ENCODE measurements around the gene DDX47. TPM values are rescaled to one million over a fixed set of nuclear protein-coding genes. Genes with fewer than 3 reads are reported as not detected.
"Not testable (repeated sequence)": the region's sequence is repeated elsewhere in the genome, so short reads cannot be mapped to it uniquely, and the experiment has no call there.

DDX47 gene
- total RNA-seq, 6 donors from 2014 or later: 34.0 to 64.0 (median 45.2) TPM

DNA sequence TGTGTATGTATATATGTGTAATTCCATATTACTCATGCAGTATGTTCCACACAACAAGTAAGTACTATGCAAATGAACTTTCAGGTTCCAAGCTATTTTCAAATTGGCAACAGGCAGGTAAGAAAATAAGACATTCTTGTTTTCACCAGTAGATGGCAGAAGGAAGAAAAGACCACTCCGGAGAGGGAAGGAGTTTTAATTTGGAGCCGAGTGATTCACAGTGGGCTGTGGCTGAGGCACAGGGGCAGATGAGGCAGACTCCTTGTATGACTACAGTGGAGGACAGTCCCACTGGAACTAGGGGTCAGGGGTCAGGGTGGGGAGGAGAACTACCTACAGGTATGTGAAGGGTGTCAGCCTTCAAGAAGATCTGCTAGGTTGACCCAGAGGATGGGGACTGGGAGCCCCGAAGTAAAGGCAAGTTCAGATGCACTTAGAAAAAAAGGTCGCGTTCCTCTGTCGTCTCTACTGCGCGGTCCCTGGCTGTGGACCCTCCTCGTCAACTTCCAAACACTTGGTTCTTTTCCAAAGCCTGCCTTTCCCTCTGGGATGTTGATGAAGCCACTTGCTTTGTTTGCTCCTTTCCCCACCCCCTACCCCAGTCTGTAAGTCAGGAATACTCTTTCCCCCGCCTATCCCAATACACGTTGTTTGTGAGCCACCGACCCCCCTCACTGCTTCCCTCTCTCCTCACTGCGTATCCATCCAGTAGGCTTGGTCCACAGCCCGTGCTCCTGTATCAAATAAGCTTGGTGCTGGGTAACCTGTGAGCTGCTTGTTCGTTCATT is 24.1 kb downstream of the DDX47 start:
- DNase-seq: peak in 1 of 2 donors; percentile 29

DNA sequence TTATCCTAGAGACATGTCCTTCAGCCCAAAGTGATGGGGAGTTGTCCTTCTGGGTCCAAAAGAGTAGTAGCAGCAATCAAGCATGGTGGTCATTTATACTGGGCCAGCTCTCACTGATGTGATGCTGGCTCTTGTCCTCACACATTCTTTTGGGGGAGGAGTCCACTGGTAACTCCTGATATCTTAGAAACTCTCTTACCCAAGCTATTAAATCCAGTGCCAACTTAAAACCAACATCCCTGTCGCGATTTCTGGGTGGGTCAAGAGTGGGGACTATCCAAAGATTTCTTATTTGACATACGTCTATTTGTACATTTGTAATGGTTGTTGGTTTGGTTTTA is 24.6 kb downstream of the DDX47 start:
- peak overlapping the region in 2 of 4 donors; percentile 77 to 86 for H3K27ac ChIP-seq
- ATAC-seq (ENCODE audit: low FRiP score in 2 of 2) (no peak), DNase-seq (peak in 1 of 2 donors; percentile 25)
- H3K4me3 ChIP-seq: peak overlapping the region in 2 of 4 donors; percentile 13 to 23
- TF ChIP-seq POLR2A (IDR thresholded peaks at IDR 0.05): peak in 1 of 4 donors; percentile 31
- no peak for TF ChIP-seq POLR2AphosphoS5 (IDR thresholded peaks at IDR 0.05)
- no peaks in the 10 kb centered on the region for H3K9me3 ChIP-seq
- H3K36me3 ChIP-seq: peaks cover 0 to 16% (median 11%) of the 10 kb centered on the region in 4 donors
- H3K27me3 ChIP-seq: no peaks in the 10 kb centered on the region
- WGBS, 2 donors: 78 to 79% methylated on average over 3 of the region's 3 CpGs
- H3K4me1 ChIP-seq: peaks cover 0 to 23% (median 4%) of the 10 kb centered on the region in 4 donors

More for the DNA sequence above, 24.1 kb downstream of the DDX47 start:
- WGBS, 2 donors: 52 to 59% methylated on average over 15 of the region's 15 CpGs
- TF ChIP-seq EP300 (IDR thresholded peaks at IDR 0.05): no peak
- TF ChIP-seq, protein P1, sequence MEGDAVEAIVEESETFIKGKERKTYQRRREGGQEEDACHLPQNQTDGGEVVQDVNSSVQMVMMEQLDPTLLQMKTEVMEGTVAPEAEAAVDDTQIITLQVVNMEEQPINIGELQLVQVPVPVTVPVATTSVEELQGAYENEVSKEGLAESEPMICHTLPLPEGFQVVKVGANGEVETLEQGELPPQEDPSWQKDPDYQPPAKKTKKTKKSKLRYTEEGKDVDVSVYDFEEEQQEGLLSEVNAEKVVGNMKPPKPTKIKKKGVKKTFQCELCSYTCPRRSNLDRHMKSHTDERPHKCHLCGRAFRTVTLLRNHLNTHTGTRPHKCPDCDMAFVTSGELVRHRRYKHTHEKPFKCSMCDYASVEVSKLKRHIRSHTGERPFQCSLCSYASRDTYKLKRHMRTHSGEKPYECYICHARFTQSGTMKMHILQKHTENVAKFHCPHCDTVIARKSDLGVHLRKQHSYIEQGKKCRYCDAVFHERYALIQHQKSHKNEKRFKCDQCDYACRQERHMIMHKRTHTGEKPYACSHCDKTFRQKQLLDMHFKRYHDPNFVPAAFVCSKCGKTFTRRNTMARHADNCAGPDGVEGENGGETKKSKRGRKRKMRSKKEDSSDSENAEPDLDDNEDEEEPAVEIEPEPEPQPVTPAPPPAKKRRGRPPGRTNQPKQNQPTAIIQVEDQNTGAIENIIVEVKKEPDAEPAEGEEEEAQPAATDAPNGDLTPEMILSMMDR (IDR thresholded peaks at IDR 0.05): peak in 5 of 6 experiments; percentile 33 to 76 (median 51)
- H3K4me1 ChIP-seq: peaks cover 0 to 23% (median 4%) of the 10 kb centered on the region in 4 donors
- peak overlapping the region; percentile 23 to 86 (median 76) for H3K27ac ChIP-seq
- H3K9me3 ChIP-seq: no peaks in the 10 kb centered on the region
- no peaks in the 10 kb centered on the region for H3K27me3 ChIP-seq
- ATAC-seq (ENCODE audit: low FRiP score in 2 of 2): peak; percentile 76 to 87
- H3K4me3 ChIP-seq: peak overlapping the region in 2 of 4 donors; percentile 13 to 23
- peaks cover 0 to 21% (median 15%) of the 10 kb centered on the region in 4 donors for H3K36me3 ChIP-seq

DNA sequence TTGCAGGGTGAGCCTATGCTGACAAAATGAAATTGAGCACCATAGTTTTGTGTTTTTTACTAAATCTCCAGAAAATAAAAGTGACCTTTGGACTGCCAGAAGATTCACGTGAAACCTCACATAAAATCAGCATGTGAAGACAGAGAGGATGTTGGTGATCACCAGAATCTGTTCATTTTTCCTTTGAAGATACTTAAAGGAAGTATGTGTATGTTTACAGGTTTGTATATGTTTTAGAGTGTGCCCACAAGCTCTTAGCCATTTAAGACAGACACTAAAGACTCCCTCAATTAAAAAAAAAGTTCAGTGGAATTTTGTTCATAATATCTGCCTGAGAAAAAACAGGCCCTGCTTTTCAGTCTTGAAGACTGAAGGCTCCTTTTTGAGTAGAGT is 25.9 kb downstream of the DDX47 start:
- Histone ChIP-seq H3K36me3 (peaks cover 0 to 3% (median 2%) of the 10 kb centered on the region in 4 donors), H3K9me3 (no peaks in the 10 kb centered on the region), H3K4me3 (no peak overlapping the region), H3K4me1 (peaks cover 0 to 23% (median 4%) of the 10 kb centered on the region in 4 donors), H3K27me3 (no peaks in the 10 kb centered on the region), H3K27ac (no peak overlapping the region)
- ATAC-seq (ENCODE audit: low FRiP score in 2 of 2) (no peak), DNase-seq (no peak)
- no peak for TF ChIP-seq EP300 (IDR thresholded peaks at IDR 0.05)
- TF ChIP-seq POLR2AphosphoS5 (IDR thresholded peaks at IDR 0.05): no peak
- 84 to 85% methylated on average over 1 of the region's 1 CpG for WGBS, 2 donors

DNA sequence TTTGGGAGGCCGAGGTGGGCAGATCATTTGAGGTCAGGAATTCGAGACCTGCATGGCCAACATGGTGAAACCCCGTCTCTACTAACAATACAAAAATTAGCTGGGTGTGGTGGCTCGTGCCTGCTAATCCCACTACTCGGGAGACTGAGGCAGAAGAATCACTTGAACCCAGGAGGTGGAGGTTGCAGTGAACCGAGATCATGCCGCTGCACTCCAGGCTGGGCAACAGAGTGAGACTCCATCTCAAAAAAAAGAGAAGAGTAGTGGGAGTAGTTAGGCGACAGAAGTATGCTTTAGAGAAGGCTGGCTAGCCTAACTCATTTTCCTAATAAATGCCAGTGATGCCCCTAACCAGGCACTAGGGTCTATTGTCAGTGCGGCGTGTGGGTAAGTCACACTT is 26.3 kb downstream of the DDX47 start:
- 89 to 98% methylated on average over 10 of the region's 10 CpGs for WGBS, 2 donors
- not testable (repeated sequence) for H3K4me3 ChIP-seq; DNase-seq; ATAC-seq (ENCODE audit: low FRiP score in 2 of 2); H3K36me3 ChIP-seq; H3K27me3 ChIP-seq; H3K9me3 ChIP-seq
- peak overlapping the region in 1 of 4 donors; percentile 43 for H3K27ac ChIP-seq
- H3K4me1 ChIP-seq: peaks cover 0 to 23% (median 4%) of the 10 kb centered on the region in 4 donors

DNA sequence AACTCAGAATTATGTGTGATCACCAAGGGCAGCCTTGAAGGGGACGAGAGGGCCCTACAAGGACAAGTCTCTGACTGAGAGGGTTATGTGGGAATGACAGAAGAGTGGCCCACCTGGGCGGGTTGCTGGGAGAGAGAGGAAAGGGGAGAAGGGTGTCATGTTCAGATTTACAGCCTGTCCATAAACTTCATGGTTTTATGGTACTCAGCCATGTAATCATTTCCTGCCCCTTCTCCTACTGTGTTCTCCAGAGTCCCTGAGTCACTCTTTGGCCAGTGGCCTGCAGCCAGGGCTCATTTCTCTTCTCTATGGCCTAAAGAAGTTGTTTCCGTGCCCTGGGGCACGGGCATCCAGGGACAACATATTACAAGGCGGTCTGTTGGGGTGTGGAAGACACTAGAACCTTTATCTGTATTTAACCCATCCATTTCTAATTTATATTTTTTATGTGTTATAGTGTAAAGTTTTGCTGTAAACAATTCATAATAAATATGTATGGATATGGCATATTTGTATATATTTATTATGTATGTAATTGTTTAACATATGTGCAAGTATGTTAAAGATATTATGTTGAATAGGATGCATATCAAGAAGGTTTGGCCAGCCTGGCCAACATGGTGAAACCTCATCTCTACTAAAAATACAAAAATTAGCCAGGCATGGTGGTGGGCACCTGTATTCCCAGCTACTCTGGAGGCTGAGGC is 26.9 kb downstream of the DDX47 start:
- H3K36me3 ChIP-seq: no peaks in the 10 kb centered on the region
- TF ChIP-seq EP300 (IDR thresholded peaks at IDR 0.05): no peak
- TF ChIP-seq, protein P1 (IDR thresholded peaks at IDR 0.05): no peak
- TF ChIP-seq POLR2A (IDR thresholded peaks at IDR 0.05): no peak
- TF ChIP-seq POLR2AphosphoS5 (IDR thresholded peaks at IDR 0.05): no peak
- H3K4me3 ChIP-seq: no peak overlapping the region
- peak in 1 of 2 donors; percentile 41 for ATAC-seq (ENCODE audit: low FRiP score in 2 of 2)
- WGBS, 2 donors: 73 to 79% methylated on average over 5 of the region's 5 CpGs
- no peaks in the 10 kb centered on the region for H3K27me3 ChIP-seq
- H3K9me3 ChIP-seq: no peaks in the 10 kb centered on the region
- peak in 1 of 2 donors; percentile 74 for DNase-seq
- peaks cover 0 to 19% (median 4%) of the 10 kb centered on the region in 4 donors for H3K4me1 ChIP-seq
- peak overlapping the region in 1 of 4 donors; percentile 43 for H3K27ac ChIP-seq

DNA sequence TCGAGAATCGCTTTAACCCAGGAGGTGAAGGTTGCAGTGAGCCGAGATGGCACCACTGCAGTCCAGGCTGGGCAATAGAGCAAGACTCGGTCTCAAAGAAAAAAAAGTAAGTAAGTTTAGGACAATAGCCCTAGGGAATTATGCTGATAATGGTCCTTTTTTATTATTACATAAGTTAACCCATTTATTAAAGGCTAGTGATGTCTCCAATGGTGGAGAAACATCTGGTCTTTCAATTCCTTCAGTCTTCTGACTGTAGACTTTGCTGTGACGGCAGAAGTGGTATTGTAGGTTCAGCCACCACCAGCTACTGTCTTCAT is 27.4 kb downstream of the DDX47 start:
- no peak overlapping the region for H3K4me3 ChIP-seq
- WGBS, 2 donors: 91 to 94% methylated on average over 5 of the region's 5 CpGs
- DNase-seq (no peak), ATAC-seq (ENCODE audit: low FRiP score in 2 of 2) (no peak)
- H3K27me3 ChIP-seq: no peaks in the 10 kb centered on the region
- H3K4me1 ChIP-seq: peaks cover 0 to 17% (median 4%) of the 10 kb centered on the region in 4 donors
- no peaks in the 10 kb centered on the region for H3K36me3 ChIP-seq
- no peaks in the 10 kb centered on the region for H3K9me3 ChIP-seq
- no peak overlapping the region for H3K27ac ChIP-seq
- TF ChIP-seq POLR2AphosphoS5 (IDR thresholded peaks at IDR 0.05) (no peak), EP300 (IDR thresholded peaks at IDR 0.05) (no peak), POLR2A (IDR thresholded peaks at IDR 0.05) (no peak)
- TF ChIP-seq, protein P1 (IDR thresholded peaks at IDR 0.05): no peak

DNA sequence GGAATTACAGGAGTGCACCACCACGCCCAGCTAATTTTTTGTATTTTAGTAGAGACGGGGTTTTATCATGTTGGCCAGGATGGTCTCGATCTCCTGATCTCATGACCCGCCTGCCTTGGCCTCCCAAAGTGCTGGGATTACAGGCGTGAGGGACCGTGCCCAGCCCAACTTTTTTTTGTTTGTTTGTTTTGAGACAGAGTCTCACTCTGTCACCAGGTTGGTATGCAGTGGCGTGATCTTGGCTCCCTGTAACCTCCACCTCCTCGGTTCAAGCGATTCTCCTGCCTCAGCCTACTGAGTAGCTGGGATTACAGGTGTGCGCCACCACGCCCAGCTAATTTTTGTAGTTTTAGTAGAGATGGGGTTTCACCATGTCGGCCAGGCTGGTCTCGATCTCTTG is 28.3 kb downstream of the DDX47 start:
- not testable (repeated sequence) for H3K9me3 ChIP-seq
- WGBS, 2 donors: 82 to 91% methylated on average over 13 of the region's 13 CpGs

More for the DNA sequence above, 28.3 kb downstream of the DDX47 start:
- not testable (repeated sequence) for DNase-seq; H3K4me3 ChIP-seq; H3K27me3 ChIP-seq; H3K36me3 ChIP-seq; ATAC-seq (ENCODE audit: low FRiP score in 2 of 2); H3K27ac ChIP-seq; H3K4me1 ChIP-seq
